OCI-LY1 (cell line): ENCODE measurements around the gene ULK4.

Experiments used
- H2AFZ ChIP-seq: fragments of 200-600 bp; sonication (generic), shearing (Covaris generic); 2 replicates; pipeline ENCODE4 v1.6.0; 2014; ENCODE audit warnings: antibody characterized with exemption, mild to moderate bottlenecking, low read length
- H3F3A ChIP-seq: fragments of 200-600 bp; sonication (generic), shearing (Covaris generic); 2 replicates; pipeline ENCODE4 v1.6.0; 2014; ENCODE audit warnings: mild to moderate bottlenecking, antibody characterized with exemption, low read length, moderate library complexity; ENCODE audit not compliant: insufficient read depth
- H3K27ac ChIP-seq: fragments of 200-600 bp; sonication (generic); 2 replicates; pipeline ENCODE4 v1.5.1; 2014; ENCODE audit warnings: low read length, mixed run types, mild to moderate bottlenecking, low read depth; ENCODE audit not compliant: poor library complexity, severe bottlenecking
- H3K27me3 ChIP-seq: fragments of 200-600 bp; sonication (generic); 2 replicates; pipeline ENCODE4 v1.6.0; 2014; ENCODE audit warnings: antibody characterized with exemption, mild to moderate bottlenecking, low read length, moderate library complexity; ENCODE audit not compliant: insufficient read depth
- H3K36me3 ChIP-seq: fragments of 200-600 bp; sonication (generic); 2 replicates; pipeline ENCODE4 v1.6.1; 2014; ENCODE audit warnings: mild to moderate bottlenecking, antibody characterized with exemption, low read length, moderate library complexity, mixed read lengths; ENCODE audit not compliant: insufficient read depth
- H3K4me1 ChIP-seq: fragments of 200-600 bp; sonication (generic); 2 replicates; pipeline ENCODE4 v1.5.1; 2014; ENCODE audit warnings: mild to moderate bottlenecking, low read length, moderate library complexity; ENCODE audit not compliant: insufficient read depth, severe bottlenecking
- H3K4me2 ChIP-seq: fragments of 200-600 bp; sonication (generic), shearing (Covaris generic); 2 replicates; pipeline ENCODE4 v1.6.1; 2014; ENCODE audit warnings: low read length
- H3K4me3 ChIP-seq: fragments of 200-600 bp; sonication (generic); 2 replicates; pipeline ENCODE4 v1.5.1; 2014; ENCODE audit warnings: low read length, low read depth, mild to moderate bottlenecking, mixed read lengths; ENCODE audit not compliant: poor library complexity, severe bottlenecking
- H3K79me2 ChIP-seq: fragments of 200-600 bp; shearing (Covaris generic); 2 replicates; pipeline ENCODE4 v1.6.1; 2016; ENCODE audit warnings: mixed run types, low read length, mixed read lengths; ENCODE audit not compliant: insufficient read depth
- H3K9ac ChIP-seq: fragments of 200-600 bp; sonication (generic), shearing (Covaris generic); 2 replicates; pipeline ENCODE4 v1.6.1; 2014; ENCODE audit warnings: mild to moderate bottlenecking, low read length, mixed read lengths
- H3K9me2 ChIP-seq: fragments of 200-600 bp; sonication (generic), shearing (Covaris generic); 2 replicates; pipeline ENCODE4 v1.6.1; 2014; ENCODE audit warnings: low read depth, mild to moderate bottlenecking, low read length, mixed read lengths
- H3K9me3 ChIP-seq: fragments of 200-600 bp; shearing (Covaris generic); 2 replicates; pipeline ENCODE4 v1.6.1; 2014; ENCODE audit warnings: low read length, mixed read lengths
- H4K20me1 ChIP-seq: fragments of 200-600 bp; sonication (generic), shearing (Covaris generic); 2 replicates; pipeline ENCODE4 v1.6.0; 2016; ENCODE audit warnings: mild to moderate bottlenecking, low read length; ENCODE audit not compliant: insufficient read depth
- CTCF ChIP-seq: fragments of 200-600 bp; sonication (generic), shearing (Covaris generic); IDR thresholded peaks from 2 replicates; pipeline ENCODE4 v1.5.1; 2017; ENCODE audit warnings: mild to moderate bottlenecking, antibody characterized with exemption, low read length, moderate library complexity, mixed read lengths
- EZH2 ChIP-seq: fragments of 200-600 bp; sonication (generic), shearing (Covaris generic); IDR thresholded peaks from 2 replicates; pipeline ENCODE4 v1.8.0; 2017; ENCODE audit warnings: borderline replicate concordance, mixed run types, mild to moderate bottlenecking, antibody characterized with exemption, low read length, moderate library complexity, mixed read lengths

The ULK4 gene

GRCh38 chr3:42007785-42008184, 45.9 kb upstream of the ULK4 start:
- peaks cover 30% of the 10 kb centered on the region for H3K4me1 ChIP-seq
- H3K36me3 ChIP-seq, result no peaks in the 10 kb centered on the region
- H3K4me3 ChIP-seq, result no peak overlapping the region
- TF ChIP-seq EZH2 (no peak), CTCF (no peak)
- H3K4me2 ChIP-seq, result no peak overlapping the region
- no peaks in the 10 kb centered on the region for H3K9me3 ChIP-seq
- no peak overlapping the region for H3K27ac ChIP-seq
- H3K27me3 ChIP-seq, result no peaks in the 10 kb centered on the region
- no peaks in the 10 kb centered on the region for H3K79me2 ChIP-seq
- no peaks in the 10 kb centered on the region for H3K9me2 ChIP-seq
- H4K20me1 ChIP-seq, result no peaks in the 10 kb centered on the region
- H2AFZ ChIP-seq, result no peak overlapping the region
- H3F3A ChIP-seq, result no peaks in the 10 kb centered on the region
- H3K9ac ChIP-seq, result no peak overlapping the region

- Histone ChIP-seq H3K4me3 (no peak overlapping the region), H3K9me2 (no peaks in the 10 kb centered on the region), H2AFZ (no peak overlapping the region), H3K4me2 (no peak overlapping the region), H3K36me3 (no peaks in the 10 kb centered on the region), H3K27ac (no peak overlapping the region), H3K4me1 (peaks cover 10% of the 10 kb centered on the region), H3K27me3 (no peaks in the 10 kb centered on the region), H3K9me3 (no peaks in the 10 kb centered on the region), H4K20me1 (no peaks in the 10 kb centered on the region), H3K79me2 (no peaks in the 10 kb centered on the region), H3F3A (no peaks in the 10 kb centered on the region), H3K9ac (no peak overlapping the region)
- no peak for TF ChIP-seq CTCF
- TF ChIP-seq EZH2, result no peak
Measured at GRCh38 chr3:42005401-42005800, 43.5 kb upstream of the ULK4 start.

GRCh38 chr3:42002790-42003189, 40.9 kb upstream of the ULK4 start:
- Histone ChIP-seq H3K4me2 (no peak overlapping the region), H2AFZ (no peak overlapping the region), H3K27me3 (no peaks in the 10 kb centered on the region), H3F3A (no peaks in the 10 kb centered on the region), H3K9me2 (no peaks in the 10 kb centered on the region), H4K20me1 (no peaks in the 10 kb centered on the region), H3K4me3 (no peak overlapping the region), H3K4me1 (peaks cover 2% of the 10 kb centered on the region), H3K27ac (no peak overlapping the region), H3K36me3 (no peaks in the 10 kb centered on the region), H3K9ac (no peak overlapping the region), H3K9me3 (no peaks in the 10 kb centered on the region), H3K79me2 (no peaks in the 10 kb centered on the region)
- TF ChIP-seq EZH2, result no peak
- TF ChIP-seq CTCF, result no peak
